ENCODE results near the gene FBXL17.

- TF ChIP-seq CAMTA2 (CRISPR knock-in tag; conservative IDR thresholded peaks at IDR 0.05) = no peak
- no peak for TF ChIP-seq ETV6 (IDR thresholded peaks at IDR 0.05; ENCODE audit: borderline replicate concordance in 1 of 2, low read depth in 2 of 2, low read length in 1 of 2)
- no peak for TF ChIP-seq ETV6 (CRISPR knock-in tag; IDR thresholded peaks at IDR 0.05; ENCODE audit: borderline replicate concordance)
- no peak for TF ChIP-seq RNF219 (CRISPR knock-in tag; IDR thresholded peaks at IDR 0.05)
- TF ChIP-seq GATA2 (CRISPR knock-in tag; IDR thresholded peaks at IDR 0.05) = no peak
- TF ChIP-seq FOSL1 (tag; conservative IDR thresholded peaks at IDR 0.05) = no peak
- no peak for TF ChIP-seq MAX (CRISPR knock-in tag; IDR thresholded peaks at IDR 0.05)
- TF ChIP-seq FOS (IDR thresholded peaks at IDR 0.05; ENCODE audit: extremely low read depth, insufficient read length) = no peak
- no peak for TF ChIP-seq SMARCC2 (IDR thresholded peaks at IDR 0.05; ENCODE audit: low read depth)
- TF ChIP-seq ZNF830 (CRISPR knock-in tag; IDR thresholded peaks at IDR 0.05) = no peak
- TF ChIP-seq HDAC1 (IDR thresholded peaks at IDR 0.05) = no peak
These were observed 185.6 kb downstream of the FBXL17 start for GRCh38 chr5:108196276-108196675.

All from K562 (cell line).